ENCODE data around the gene COG2.

- no peak for TF ChIP-seq TAF1 (IDR thresholded peaks at IDR 0.05; ENCODE audit: low read depth, low read length)
- TF ChIP-seq POLR2AphosphoS5 (IDR thresholded peaks at IDR 0.05; ENCODE audit: low read depth, low read length): no peak
- no peak for TF ChIP-seq POU2F2 (IDR thresholded peaks at IDR 0.05; ENCODE audit: low read depth, low read length)
- TF ChIP-seq POLR2A (IDR thresholded peaks at IDR 0.05; ENCODE audit: low read depth, low read length): no peak
- TF ChIP-seq SPI1 (IDR thresholded peaks at IDR 0.05; ENCODE audit: low read depth, low read length): no peak
Observed at GRCh38 chr1:230706887-230707731, 64.8 kb downstream of the COG2 start.

All from GM12891 (cell line).